HepG2 (cell line): Measurements from ENCODE around the gene ZNF541. TPM values are rescaled to one million over a fixed set of nuclear protein-coding genes. Genes with fewer than 3 reads are reported as not detected.
A peak's percentile ranks its signal among the peaks of the same experiment; 100 is the strongest.

Experiments
- HNRNPLL ChIP-seq: fragments of 200-400 bp; formaldehyde crosslinking; IDR thresholded peaks from 2 replicates; pipeline ENCODE4 v1.6.1; 2017; ENCODE audit warnings: mild to moderate bottlenecking, low read depth, low read length; ENCODE audit not compliant: poor library complexity, severe bottlenecking
- RCOR2 ChIP-seq: IDR thresholded peaks from 2 replicates; pipeline ENCODE4 v1.6.1; 2016; ENCODE audit warnings: missing biosample characterization, missing genetic modification reagents
- SIN3A ChIP-seq: IDR thresholded peaks from 2 replicates; pipeline ENCODE4 v1.6.1; 2011; ENCODE audit warnings: low read depth, mild to moderate bottlenecking, control low read depth, low read length, borderline replicate concordance
- YEATS2 ChIP-seq: sonication (generic); formaldehyde crosslinking; IDR thresholded peaks from 2 replicates; pipeline ENCODE4 v1.4.0; 2020; ENCODE audit warnings: missing genetic modification reagents, borderline replicate concordance
- ZNF446 ChIP-seq: sonication (generic); formaldehyde crosslinking; IDR thresholded peaks from 2 replicates; pipeline ENCODE4 v1.5.0; 2020; ENCODE audit warnings: mild to moderate bottlenecking, missing genetic modification reagents
- polyA plus RNA-seq, 8 experiments: library from polyadenylated mRNA; depleted of rRNA in 3 of 8; stranded (reverse) in 7 of 8; unstranded in 1 of 8; fragments of >200 nt; fragmentation: Illumina TruSeq in 4 of 8; extraction: Trizol in 4 of 8; gene quantifications; 2 replicates each; pipeline versions ENCODE4 v1.2.1 to v1.2.3, GENCODE V29; 2011 to 2016; ENCODE audit warnings: low read depth in 4 of 8, missing spikeins in 1 of 8, mixed read lengths in 1 of 8; ENCODE audit not compliant: insufficient read depth in 1 of 8
- total RNA-seq, 5 experiments: library from RNA; depleted of rRNA; stranded (reverse); fragments of >200 nt; fragmentation: Illumina TruSeq; extraction: Trizol; gene quantifications; 2 replicates each; pipeline ENCODE4 v1.2.3, GENCODE V29; 2016; ENCODE audit warnings: low read depth in 1 of 5
- TF ChIP-seq, protein P1 (sequence below): sonication (generic); formaldehyde crosslinking; IDR thresholded peaks from 2 replicates; pipeline ENCODE4 v1.5.0; 2020; ENCODE audit warnings: mild to moderate bottlenecking, missing genetic modification reagents, borderline replicate concordance

Gene ZNF541
- total and polyA plus RNA-seq, 2 of the 13 experiments (the other 11 are each of a cell fraction or from before 2014, with no cell fraction given) = 0.03 to 0.04 TPM

DNA sequence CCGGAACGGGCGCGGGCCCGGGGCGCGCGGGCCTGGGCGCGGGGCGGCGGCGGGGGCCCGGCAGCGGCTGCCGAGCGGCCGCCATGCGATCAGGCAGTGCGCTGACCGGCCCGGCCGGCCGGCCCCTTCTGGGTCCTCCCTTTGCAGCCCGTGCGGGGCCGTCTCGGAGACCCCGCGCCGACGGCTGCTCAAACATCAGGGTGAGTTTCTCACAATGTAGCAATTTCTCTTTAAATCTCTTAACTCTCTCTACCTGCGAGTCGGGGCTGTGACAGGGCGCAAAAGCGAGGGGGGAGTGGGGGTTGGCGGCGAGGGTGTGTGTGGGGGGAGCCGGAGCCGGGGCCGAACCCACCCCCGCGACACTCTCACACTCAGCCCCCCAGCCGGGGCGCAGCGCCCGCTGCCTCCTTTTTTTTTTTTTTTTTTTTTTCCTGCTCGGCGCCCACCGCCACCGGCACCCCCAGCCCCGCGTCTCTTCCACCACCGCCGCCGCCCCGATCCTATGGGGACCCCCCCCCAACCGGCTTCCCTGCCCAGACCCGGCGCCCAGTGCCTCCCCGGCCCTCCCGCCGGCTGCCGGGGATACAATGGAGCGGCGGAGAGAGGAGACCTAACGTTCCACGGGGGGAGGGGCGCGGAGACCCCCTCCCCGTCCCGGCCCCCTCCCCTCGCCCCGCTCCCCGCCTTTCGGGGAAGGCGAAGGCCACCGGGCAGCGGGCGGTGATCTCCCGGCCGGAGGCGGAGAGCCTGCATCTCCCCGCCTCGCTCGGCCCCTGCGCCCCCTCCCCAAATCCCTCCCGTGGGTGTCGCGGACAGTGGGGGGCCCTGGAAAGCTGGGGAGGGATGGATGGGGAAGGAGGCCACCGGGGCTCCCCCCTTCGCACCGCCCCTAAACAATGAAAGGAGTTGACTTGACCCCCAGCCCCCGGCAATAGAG is 36.3 kb upstream of the ZNF541 start, which contains the start of gene BICRA (continued):
- TF ChIP-seq SIN3A = 0 out of 2 replicates have a peak, but pooled peaks have one; percentile 47
- TF ChIP-seq RCOR2 (CRISPR knock-in tag) = no peak
- TF ChIP-seq YEATS2 (CRISPR knock-in tag) = peak; percentile 35; the same call in 1 of the 2 replicates
- 0 out of 2 replicates have a peak, but pooled peaks have one; percentile 7 for TF ChIP-seq ZNF446
- peak; percentile 7 for TF ChIP-seq HNRNPLL
- TF ChIP-seq, protein P1, sequence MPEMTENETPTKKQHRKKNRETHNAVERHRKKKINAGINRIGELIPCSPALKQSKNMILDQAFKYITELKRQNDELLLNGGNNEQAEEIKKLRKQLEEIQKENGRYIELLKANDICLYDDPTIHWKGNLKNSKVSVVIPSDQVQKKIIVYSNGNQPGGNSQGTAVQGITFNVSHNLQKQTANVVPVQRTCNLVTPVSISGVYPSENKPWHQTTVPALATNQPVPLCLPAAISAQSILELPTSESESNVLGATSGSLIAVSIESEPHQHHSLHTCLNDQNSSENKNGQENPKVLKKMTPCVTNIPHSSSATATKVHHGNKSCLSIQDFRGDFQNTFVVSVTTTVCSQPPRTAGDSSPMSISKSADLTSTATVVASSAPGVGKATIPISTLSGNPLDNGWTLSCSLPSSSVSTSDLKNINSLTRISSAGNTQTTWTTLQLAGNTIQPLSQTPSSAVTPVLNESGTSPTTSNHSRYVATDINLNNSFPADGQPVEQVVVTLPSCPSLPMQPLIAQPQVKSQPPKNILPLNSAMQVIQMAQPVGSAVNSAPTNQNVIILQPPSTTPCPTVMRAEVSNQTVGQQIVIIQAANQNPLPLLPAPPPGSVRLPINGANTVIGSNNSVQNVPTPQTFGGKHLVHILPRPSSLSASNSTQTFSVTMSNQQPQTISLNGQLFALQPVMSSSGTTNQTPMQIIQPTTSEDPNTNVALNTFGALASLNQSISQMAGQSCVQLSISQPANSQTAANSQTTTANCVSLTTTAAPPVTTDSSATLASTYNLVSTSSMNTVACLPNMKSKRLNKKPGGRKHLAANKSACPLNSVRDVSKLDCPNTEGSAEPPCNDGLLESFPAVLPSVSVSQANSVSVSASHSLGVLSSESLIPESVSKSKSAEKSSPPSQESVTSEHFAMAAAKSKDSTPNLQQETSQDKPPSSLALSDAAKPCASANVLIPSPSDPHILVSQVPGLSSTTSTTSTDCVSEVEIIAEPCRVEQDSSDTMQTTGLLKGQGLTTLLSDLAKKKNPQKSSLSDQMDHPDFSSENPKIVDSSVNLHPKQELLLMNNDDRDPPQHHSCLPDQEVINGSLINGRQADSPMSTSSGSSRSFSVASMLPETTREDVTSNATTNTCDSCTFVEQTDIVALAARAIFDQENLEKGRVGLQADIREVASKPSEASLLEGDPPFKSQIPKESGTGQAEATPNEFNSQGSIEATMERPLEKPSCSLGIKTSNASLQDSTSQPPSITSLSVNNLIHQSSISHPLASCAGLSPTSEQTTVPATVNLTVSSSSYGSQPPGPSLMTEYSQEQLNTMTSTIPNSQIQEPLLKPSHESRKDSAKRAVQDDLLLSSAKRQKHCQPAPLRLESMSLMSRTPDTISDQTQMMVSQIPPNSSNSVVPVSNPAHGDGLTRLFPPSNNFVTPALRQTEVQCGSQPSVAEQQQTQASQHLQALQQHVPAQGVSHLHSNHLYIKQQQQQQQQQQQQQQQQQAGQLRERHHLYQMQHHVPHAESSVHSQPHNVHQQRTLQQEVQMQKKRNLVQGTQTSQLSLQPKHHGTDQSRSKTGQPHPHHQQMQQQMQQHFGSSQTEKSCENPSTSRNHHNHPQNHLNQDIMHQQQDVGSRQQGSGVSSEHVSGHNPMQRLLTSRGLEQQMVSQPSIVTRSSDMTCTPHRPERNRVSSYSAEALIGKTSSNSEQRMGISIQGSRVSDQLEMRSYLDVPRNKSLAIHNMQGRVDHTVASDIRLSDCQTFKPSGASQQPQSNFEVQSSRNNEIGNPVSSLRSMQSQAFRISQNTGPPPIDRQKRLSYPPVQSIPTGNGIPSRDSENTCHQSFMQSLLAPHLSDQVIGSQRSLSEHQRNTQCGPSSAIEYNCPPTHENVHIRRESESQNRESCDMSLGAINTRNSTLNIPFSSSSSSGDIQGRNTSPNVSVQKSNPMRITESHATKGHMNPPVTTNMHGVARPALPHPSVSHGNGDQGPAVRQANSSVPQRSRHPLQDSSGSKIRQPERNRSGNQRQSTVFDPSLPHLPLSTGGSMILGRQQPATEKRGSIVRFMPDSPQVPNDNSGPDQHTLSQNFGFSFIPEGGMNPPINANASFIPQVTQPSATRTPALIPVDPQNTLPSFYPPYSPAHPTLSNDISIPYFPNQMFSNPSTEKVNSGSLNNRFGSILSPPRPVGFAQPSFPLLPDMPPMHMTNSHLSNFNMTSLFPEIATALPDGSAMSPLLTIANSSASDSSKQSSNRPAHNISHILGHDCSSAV = no peak
- TF ChIP-seq, all 625 proteins: peak for 21
